NOMO-1 (cell line): ENCODE results near the gene ZNF536.

Experiments used
- DNase-seq, 2 experiments: peaks; one replicate each; lab custom pipeline; 2025; ENCODE audit not compliant: unreplicated experiment in 2 of 2; lab: John Stamatoyannopoulos, UW

Gene ZNF536

DNA sequence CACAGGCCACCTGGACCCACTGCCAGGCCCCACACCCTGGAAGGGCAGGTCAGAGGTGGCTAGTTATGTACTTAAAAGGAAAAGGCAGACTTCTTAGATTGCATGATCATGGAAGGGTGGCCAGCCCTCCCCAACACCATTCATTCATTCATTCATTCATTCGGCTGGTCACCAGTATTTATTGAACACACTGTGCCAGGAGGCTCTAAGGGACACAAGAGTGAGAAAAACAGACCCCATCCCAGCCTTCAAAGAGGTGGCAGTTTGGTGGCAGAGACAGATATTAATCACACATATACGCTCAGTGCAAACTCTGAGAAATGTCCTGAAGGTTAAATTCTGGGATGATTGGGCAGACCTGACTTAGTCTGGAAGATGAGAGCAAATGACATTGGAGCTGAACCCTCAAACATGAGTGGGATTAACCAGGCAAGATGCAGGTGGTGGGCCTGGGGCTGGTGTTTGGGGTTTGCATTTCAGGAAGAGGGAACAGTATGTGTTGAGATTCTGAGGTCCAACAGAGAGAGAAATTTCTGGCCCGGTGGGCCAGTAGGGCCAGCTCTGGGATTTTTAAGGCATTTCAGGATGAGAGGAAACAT is 147.5 kb downstream of the ZNF536 start:
- DNase-seq = no peak

DNA sequence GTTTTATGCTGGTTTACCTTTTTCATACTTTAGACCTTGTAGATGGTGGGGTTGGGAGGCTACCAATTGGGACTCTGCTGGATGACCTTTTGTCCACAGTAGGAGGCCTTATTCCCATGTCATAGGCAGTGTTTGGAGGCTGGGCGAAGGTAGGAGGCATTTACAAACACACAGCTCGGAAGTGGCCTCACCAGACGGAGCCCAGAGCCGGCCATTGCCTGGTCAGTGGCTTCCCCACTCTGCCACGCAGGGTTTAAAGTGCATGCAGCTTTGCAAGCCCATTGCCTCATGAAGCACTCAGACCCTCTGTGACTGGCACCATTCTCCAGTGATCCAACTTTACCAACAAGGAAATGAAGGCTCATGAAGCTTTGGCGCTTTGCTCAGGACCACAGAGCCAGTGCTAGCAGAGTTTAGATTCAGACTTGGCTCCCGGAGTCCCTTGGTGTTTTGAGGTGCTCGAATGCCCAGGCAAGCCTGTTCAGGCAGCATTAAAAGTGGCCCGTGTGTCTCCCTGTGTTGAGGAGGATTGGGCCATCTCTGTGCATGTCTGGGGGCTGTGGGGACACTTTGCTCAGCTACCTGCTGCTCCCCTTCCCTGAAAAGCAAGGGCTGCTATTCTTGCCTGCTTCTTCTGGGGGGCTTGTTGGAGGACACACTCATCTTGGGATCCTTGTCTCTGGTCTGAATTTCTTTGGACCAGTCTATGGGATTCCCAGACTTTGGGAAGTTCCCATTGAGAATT is 148.7 kb downstream of the ZNF536 start:
- DNase-seq = no peak

- no peak for DNase-seq
Observed at GRCh38 chr19:30521937-30522336, 149.8 kb downstream of the ZNF536 start.

DNA sequence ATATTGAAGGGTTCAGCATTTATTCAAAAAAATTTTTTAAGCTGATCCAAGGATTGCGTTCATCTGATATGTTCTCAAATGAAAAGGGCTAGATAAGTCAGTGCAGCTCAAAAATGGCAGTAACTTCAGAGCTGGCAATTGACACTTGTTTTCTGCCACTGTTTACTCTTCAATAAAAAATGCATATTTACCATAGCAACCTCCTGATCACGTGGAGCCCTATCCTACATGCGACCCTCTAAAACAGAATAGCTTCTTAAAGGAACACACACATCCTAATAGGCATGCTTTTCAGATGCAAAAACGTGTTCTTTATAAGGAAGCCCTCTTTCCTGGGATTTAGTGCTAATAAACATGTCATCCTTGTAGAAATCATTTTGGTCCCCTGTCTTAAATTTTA is 150.2 kb downstream of the ZNF536 start:
- no peak for DNase-seq

DNA sequence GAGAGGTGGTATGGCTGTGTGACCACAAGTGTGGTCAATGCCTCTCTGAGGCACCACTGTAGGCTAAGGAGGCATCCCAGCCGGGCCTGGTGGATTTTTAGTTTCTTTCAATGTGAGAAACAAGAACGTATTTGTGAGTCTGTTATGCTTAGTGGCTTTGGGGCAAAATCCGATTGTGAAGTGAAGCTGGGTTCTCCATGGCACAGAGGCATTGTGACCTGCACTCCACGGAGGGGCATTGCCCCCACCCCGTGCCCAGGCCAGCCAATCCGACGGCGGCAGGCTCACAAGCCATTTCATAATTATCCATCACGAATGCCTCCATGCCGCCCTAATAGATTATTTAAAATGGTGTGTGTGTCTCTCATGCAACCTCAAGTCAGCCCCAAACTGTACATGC is 151.6 kb downstream of the ZNF536 start:
- no peak for DNase-seq

DNA sequence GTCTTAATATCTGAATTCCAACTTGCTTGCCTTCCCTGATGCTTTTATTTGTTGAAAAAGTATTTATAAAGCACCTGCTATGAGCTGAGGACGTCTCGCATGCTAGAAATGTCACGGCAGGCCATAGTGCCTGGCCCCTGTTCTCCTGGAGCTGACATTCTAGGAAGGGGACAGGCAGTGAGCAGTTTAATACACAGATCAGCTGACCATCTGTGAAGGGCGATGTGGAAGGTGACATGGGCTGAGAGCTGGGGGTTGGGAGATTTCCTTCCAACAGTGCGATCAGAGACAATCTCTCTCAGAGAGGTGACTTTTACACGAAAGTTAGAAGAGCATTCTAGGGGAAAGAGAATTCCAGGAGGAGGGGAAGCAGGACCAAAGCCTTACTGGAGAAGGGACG is 153.2 kb downstream of the ZNF536 start:
- no peak for DNase-seq

- DNase-seq = no peak
Observed at GRCh38 chr19:30528919-30529318, 156.7 kb downstream of the ZNF536 start.

DNA sequence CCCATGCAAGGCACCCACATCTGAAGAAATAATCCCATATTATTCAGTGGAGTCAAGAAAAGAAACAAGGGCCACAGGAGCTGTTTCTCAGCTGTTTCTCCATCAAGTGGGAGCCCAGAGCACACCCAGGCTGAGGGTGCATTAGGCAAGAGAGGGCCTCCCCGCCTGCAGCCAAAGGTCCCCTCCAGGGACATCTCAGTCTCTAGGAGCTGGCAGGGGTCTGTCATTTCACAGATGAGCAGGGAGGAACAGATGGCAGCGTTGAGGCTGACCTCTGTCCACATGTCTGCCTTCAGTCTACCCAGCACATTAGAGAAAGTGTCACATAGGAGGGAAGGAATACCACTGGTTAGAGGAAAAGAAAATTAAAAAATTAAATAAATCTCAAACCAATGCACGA is 157.7 kb downstream of the ZNF536 start:
- DNase-seq = no peak

DNA sequence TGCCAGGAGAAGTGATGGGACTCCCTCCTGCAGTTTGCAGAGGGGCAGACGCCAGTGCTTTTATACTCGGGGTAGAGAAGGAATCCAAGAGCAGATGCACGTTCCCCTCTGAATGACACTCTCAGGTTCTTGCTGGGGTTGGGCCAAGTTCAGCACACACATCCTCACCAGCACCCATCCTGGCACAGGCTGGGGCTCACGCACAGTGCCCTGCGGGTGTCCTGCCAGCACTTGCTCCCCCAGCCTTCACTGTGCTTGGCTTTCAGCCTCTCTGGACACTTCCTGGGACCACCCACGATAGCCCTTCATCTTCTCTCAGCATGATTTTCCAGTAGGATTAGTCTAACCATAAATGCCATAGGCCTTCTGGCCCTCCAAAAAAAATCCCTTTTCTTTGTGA is 158.6 kb downstream of the ZNF536 start:
- no peak for DNase-seq

GRCh38 chr19:30535011-30535410 is 162.8 kb downstream of the ZNF536 start:
- DNase-seq = no peak

GRCh38 chr19:30536975-30537374 is 164.8 kb downstream of the ZNF536 start:
- no peak for DNase-seq

GRCh38 chr19:30539315-30539714 is 167.1 kb downstream of the ZNF536 start:
- no peak for DNase-seq

DNA sequence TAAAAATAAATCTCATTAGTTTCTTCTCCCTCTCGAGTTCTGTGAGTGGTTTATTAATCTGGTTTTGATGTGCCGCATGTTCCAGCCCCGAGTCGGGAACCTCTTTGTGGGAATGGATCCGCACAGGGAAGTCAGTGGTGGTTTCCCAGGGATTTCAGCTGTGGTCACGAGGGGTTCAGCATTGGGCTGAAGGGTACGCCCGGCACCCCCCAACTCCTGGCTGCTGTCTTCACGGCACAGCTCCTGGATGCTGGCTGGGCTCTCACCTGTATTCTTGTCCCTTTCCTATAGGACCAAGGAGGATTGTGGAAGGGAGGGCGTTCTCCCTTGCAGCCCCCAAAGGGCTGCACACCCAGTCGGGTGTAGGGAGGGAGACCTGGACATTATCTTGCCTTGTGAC is 167.8 kb downstream of the ZNF536 start:
- no peak for DNase-seq

DNA sequence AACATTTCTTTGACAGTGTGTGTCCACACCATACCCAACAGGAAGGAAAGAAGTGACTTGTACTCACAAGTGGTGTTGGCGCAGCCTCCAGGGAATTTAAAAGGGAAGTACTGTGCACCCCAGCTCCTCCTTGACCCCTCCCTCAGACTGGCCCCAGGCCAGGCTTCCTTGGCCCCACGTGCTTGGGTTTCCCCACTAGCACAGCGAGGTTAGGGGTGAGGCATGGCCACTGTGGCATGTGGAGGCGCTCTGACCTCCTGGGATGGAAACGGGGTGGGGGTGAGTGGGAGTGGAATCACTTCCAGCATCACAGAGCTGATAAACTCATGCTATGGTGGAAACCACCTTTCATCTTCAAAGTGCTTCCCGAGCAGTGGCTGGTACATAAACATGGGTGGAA is 168.6 kb downstream of the ZNF536 start:
- DNase-seq = peak; percentile 4 to 23

GRCh38 chr19:30541575-30541974 is 169.4 kb downstream of the ZNF536 start:
- no peak for DNase-seq

GRCh38 chr19:30543243-30543945 is 171.2 kb downstream of the ZNF536 start:
- no peak for DNase-seq

DNA sequence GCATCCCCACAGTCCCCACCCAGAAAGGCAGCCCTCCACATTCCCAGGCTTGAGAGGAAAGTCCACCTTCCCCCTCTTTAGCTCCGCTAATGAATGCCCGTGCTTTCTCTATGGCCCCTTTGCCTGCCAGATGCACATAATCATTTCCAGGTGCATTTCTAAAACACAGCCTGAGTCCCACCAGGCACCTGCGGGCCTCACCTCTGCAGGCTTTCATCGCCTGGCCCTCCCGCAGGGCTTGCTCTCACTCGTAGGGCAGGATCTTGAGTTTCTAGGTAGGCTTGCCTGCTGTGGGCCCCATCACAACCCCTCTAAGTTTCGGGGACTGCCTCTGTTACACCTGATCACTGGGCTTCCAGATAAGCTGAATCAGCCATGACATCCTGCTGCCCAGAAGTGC is 173.6 kb downstream of the ZNF536 start:
- DNase-seq = no peak

GRCh38 chr19:30546332-30546731 is 174.1 kb downstream of the ZNF536 start:
- DNase-seq = no peak

- DNase-seq = no peak
Observed at GRCh38 chr19:30547246-30547645, 175.1 kb downstream of the ZNF536 start.

DNA sequence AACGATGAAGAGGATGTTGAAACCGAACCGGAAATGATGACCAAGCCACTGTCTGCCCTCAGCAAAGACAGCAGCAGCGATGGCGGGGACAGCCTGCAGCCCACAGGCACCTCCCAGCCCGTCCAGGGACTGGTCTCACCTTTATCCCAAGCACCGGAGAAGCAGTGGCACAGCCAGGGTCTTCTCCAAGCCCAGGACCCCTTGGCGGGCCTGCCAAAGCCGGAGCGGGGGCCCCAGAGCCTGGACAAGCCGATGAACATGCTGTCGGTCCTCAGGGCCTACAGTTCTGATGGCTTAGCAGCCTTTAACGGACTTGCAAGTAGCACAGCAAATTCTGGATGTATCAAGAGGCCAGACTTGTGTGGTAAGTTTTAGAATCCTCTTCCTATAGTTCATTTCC is 177.0 kb downstream of the ZNF536 start:
- DNase-seq = peak in 1 of 2 experiments; percentile 66

DNA sequence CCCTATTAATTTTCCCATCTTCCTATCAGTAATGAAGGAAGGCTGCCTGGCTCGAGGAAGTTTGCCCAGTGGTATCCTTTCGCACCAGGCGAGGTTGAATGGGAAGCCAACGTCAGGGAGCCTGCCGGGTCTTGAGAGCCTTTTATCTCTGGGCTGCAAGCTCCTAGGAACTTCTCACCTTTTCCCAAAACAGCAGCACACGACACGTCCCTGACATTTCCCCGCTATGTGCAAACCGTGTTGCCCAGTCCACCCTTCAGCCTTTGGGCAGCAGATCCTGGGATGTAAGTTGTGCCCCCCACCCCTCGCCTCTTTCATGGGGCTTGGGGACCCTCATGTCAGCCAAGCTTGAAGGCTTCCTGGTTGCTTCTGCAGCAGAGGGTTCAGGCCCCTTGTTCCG is 179.1 kb downstream of the ZNF536 start:
- DNase-seq = no peak

DNA sequence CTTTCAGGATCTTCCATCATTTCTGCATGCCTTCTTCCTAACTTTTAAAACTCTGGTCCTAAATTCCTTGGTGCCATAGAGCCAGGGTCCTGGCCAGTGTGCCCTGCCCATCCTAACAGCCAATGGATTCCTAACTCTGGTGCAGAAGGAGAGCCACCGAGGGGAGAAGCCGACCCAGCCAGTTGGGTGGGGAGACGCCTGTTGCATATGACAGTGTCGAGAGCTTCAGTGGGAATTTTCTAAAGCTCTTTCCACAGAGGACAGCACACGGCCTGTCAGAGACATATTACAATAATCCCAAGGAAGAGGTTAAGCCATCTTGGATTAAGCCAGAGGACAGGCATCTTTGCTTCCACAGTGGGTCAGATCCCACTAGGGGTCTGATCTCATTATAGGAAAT is 180.4 kb downstream of the ZNF536 start:
- no peak for DNase-seq
